Testis (tissue), 3 donors: ENCODE measurements around the gene NPAS3. TPM values are rescaled to one million over a fixed set of nuclear protein-coding genes. Genes with fewer than 3 reads are reported as not detected.

Experiments used
- DNase-seq: peaks from one replicate; pipeline ENCODE4 v3.0.0-alpha.2; 2019
- H3K27ac ChIP-seq, 2 donors: fragments of 200-600 bp; sonication (generic); one replicate each; pipeline ENCODE4 v1.5.1; 2019
- H3K27me3 ChIP-seq: fragments of 200-600 bp; sonication (generic); one replicate; pipeline ENCODE4 v1.5.1; 2019
- H3K36me3 ChIP-seq: fragments of 200-600 bp; sonication (generic); one replicate; pipeline ENCODE4 v1.5.1; 2017; ENCODE audit warnings: low read depth; ENCODE audit errors: missing control alignments
- H3K4me1 ChIP-seq: fragments of 200-600 bp; sonication (generic); one replicate; pipeline ENCODE4 v1.5.1; 2019
- H3K4me3 ChIP-seq, 2 donors: fragments of 200-600 bp; sonication (generic); one replicate each; pipeline ENCODE4 v1.5.1; 2017 to 2019
- H3K9me3 ChIP-seq: fragments of 200-600 bp; sonication (generic); one replicate; pipeline ENCODE4 v1.5.1; 2017
- CTCF ChIP-seq, 3 experiments: fragments of 450-650 bp in 2 of 3; fragments of 200-600 bp in 1 of 3; sonication (generic) in 1 of 3; IDR thresholded peaks; one replicate each; pipeline ENCODE4 v1.5.1; 2016 to 2019; ENCODE audit warnings: antibody characterized with exemption in 3 of 3, mild to moderate bottlenecking in 2 of 3, moderate library complexity in 1 of 3
- POLR2A ChIP-seq: fragments of 450-650 bp; IDR thresholded peaks from one replicate; pipeline ENCODE4 v1.6.1; 2017; ENCODE audit warnings: antibody characterized with exemption, mild to moderate bottlenecking, moderate library complexity
- WGBS, 2 donors: methylation state at CpG; one replicate each; pipeline ENCODE4 v1.1.5; 2018; 5-methylcytosine and 5-hydroxymethylcytosine counted together
- intact Hi-C: fragments of 100-400 bp; cut with DNase I; formaldehyde crosslinking; loops from one replicate; pipeline ENCODE4 v1.15.1; 2023; ENCODE audit warnings: low total_unique reads
- polyA plus RNA-seq: library from polyadenylated mRNA; stranded (reverse); fragments of 350-450 nt; fragmentation: Illumina TruSeq; extraction: RNeasy Lipid Tissue Mini Kit (QIAGEN cat#74804); gene quantifications from one replicate; pipeline ENCODE4 v1.2.3, GENCODE V29; 2014; ENCODE audit warnings: low read depth, low replicate concordance; ENCODE audit not compliant: insufficient read depth
- total RNA-seq, 2 donors: library from RNA; depleted of rRNA; stranded (reverse); fragments of >200 nt; gene quantifications; one replicate each; pipeline ENCODE4 v1.2.3, GENCODE V29; 2016

NPAS3 gene
- total and polyA plus RNA-seq, 3 donors from 2014 or later: 1.1 to 3.7 (median 1.8) TPM

- Histone ChIP-seq H3K4me1 (no peaks in the 10 kb centered on the region), H3K4me3 (no peak overlapping the region), H3K27me3 (no peaks in the 10 kb centered on the region), H3K9me3 (no peaks in the 10 kb centered on the region), H3K36me3 (no peaks in the 10 kb centered on the region), H3K27ac (no peak overlapping the region)
- intact Hi-C loops: no loop called here
- 22% methylated on average over 6 of the region's 6 CpGs for WGBS, 2 donors
- DNase-seq: no peak
- no peak for TF ChIP-seq POLR2A
- no peak for TF ChIP-seq CTCF (IDR thresholded peaks at IDR 0.05)
Measured at GRCh38 chr14:33764876-33765650, 826.4 kb downstream of the NPAS3 start.

- H3K27ac ChIP-seq: no peak overlapping the region
- intact Hi-C loops: no loop called here
- no peaks in the 10 kb centered on the region for H3K36me3 ChIP-seq
- no peak overlapping the region for H3K4me3 ChIP-seq
- DNase-seq: no peak
- TF ChIP-seq POLR2A (no peak), CTCF (IDR thresholded peaks at IDR 0.05) (no peak)
- no peaks in the 10 kb centered on the region for H3K27me3 ChIP-seq
- WGBS, 2 donors: 72 to 81% methylated on average over 7 of the region's 7 CpGs
- no peaks in the 10 kb centered on the region for H3K4me1 ChIP-seq
- no peaks in the 10 kb centered on the region for H3K9me3 ChIP-seq
Measured at GRCh38 chr14:33767586-33768457, 829.1 kb downstream of the NPAS3 start.

- WGBS, 2 donors: 88 to 92% methylated on average over 1 of the region's 1 CpG
- H3K27me3 ChIP-seq: no peaks in the 10 kb centered on the region
- H3K36me3 ChIP-seq: no peaks in the 10 kb centered on the region
- TF ChIP-seq POLR2A (no peak), CTCF (IDR thresholded peaks at IDR 0.05) (no peak)
- intact Hi-C loops: no loop called here
- no peak overlapping the region for H3K27ac ChIP-seq
- no peak for DNase-seq
- no peaks in the 10 kb centered on the region for H3K9me3 ChIP-seq
- no peak overlapping the region for H3K4me3 ChIP-seq
- no peaks in the 10 kb centered on the region for H3K4me1 ChIP-seq
Measured at GRCh38 chr14:33768458-33768830, 829.8 kb downstream of the NPAS3 start.

GRCh38 chr14:33773205-33774030, 834.7 kb downstream of the NPAS3 start:
- Histone ChIP-seq H3K27me3 (no peaks in the 10 kb centered on the region), H3K36me3 (no peaks in the 10 kb centered on the region), H3K9me3 (no peaks in the 10 kb centered on the region), H3K27ac (no peak overlapping the region), H3K4me1 (no peaks in the 10 kb centered on the region), H3K4me3 (no peak overlapping the region)
- 84 to 90% methylated on average over 8 of the region's 8 CpGs for WGBS, 2 donors
- intact Hi-C loops: no loop called here
- DNase-seq: no peak
- TF ChIP-seq POLR2A (no peak), CTCF (IDR thresholded peaks at IDR 0.05) (no peak)
